Measurements from ENCODE around the gene DOCK9. TPM values are rescaled to one million over a fixed set of nuclear protein-coding genes. Genes with fewer than 3 reads are reported as not detected.

DOCK9 gene
- polyA plus RNA-seq, 3 donors: 0.01 TPM; not detected in 2

- no peak for TF ChIP-seq CTCF (IDR thresholded peaks at IDR 0.05)
- Histone ChIP-seq H2AFZ (ENCODE audit: insufficient read depth, low read depth, low read length, poor library complexity, severe bottlenecking) (no peak overlapping the region), H3K9me3 (replicated peaks in 1 of 2; ENCODE audit: control insufficient read depth in 1 of 2, insufficient read depth in 1 of 2, low read length in 2 of 2) (no peaks in the 10 kb centered on the region), H3K27me3 (ENCODE audit: control insufficient read depth in 2 of 2, insufficient read depth in 2 of 2, low read length in 2 of 2) (peaks cover 0 to 2% of the 10 kb centered on the region in 2 donors), H3K4me2 (replicated peaks; ENCODE audit: extremely low read depth, low read length, poor library complexity, severe bottlenecking) (no peak overlapping the region), H3K4me1 (ENCODE audit: control insufficient read depth in 1 of 2, insufficient read depth in 2 of 2, low read length in 2 of 2) (no peaks in the 10 kb centered on the region), H3K9ac (ENCODE audit: insufficient read depth, low read length, poor library complexity, severe bottlenecking) (no peak overlapping the region), H3K36me3 (replicated peaks in 1 of 2; ENCODE audit: control insufficient read depth in 1 of 2, insufficient read depth in 2 of 2, low read length in 2 of 2) (no peaks in the 10 kb centered on the region), H4K20me1 (ENCODE audit: insufficient read depth, low read length) (no peaks in the 10 kb centered on the region), H3K27ac (ENCODE audit: low read depth in 1 of 2, low read length in 2 of 2) (no peak overlapping the region), H3K79me2 (ENCODE audit: insufficient read depth, low read length) (no peaks in the 10 kb centered on the region), H3K4me3 (replicated peaks in 1 of 3; ENCODE audit: low read depth in 2 of 3, low read length in 3 of 3) (no peak overlapping the region)
- intact Hi-C loops (cut with micrococcal nuclease): no loop called here
- no peak overlapping the region for H3K4me3 Mint-ChIP-seq
- H3K4me1 Mint-ChIP-seq: peaks cover under 1% of the 10 kb centered on the region
- peaks cover 0 to 3% (median 0%) of the 10 kb centered on the region in 7 donors for H3K9me3 Mint-ChIP-seq
- peaks cover 3 to 15% (median 9%) of the 10 kb centered on the region in 3 donors for H3K27me3 Mint-ChIP-seq (ENCODE audit: low read depth in 3 of 3)
- H3K27ac Mint-ChIP-seq: no peak overlapping the region
- H3K36me3 Mint-ChIP-seq: no peaks in the 10 kb centered on the region
- WGBS (ENCODE audit: insufficient coverage): no CpG with 5 or more reads among the region's 2 CpGs
- no peak for DNase-seq
Observed at GRCh38 chr13:98905199-98905598, 72.7 kb downstream of the DOCK9 start.

DNA sequence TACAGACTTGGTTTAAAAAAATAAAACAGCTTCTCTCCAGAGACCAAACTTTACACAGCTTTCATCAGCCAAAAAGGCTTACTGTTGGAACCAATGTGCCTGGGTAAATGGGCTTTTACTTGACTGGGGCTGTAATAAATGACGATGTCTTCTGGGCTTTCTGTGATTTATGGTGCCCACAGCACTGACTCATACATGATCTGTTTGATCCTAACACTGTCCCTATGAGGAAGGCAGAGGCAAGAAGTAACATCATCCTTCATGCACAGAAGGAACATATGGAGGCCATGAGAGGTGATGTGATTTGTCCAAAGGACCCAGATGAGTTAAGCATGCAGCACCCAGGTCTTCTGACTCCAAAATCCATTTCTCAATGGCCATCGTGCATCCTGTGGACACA lies 77.4 kb downstream of the DOCK9 start:
- no peak for TF ChIP-seq CTCF (IDR thresholded peaks at IDR 0.05)
- intact Hi-C loops (cut with micrococcal nuclease): no loop called here
- Mint-ChIP-seq H3K36me3 (no peaks in the 10 kb centered on the region), H3K27ac (no peak overlapping the region), H3K27me3 (ENCODE audit: low read depth in 3 of 3) (peaks cover 4 to 15% (median 7%) of the 10 kb centered on the region in 3 donors), H3K4me3 (no peak overlapping the region), H3K4me1 (no peaks in the 10 kb centered on the region), H3K9me3 (no peaks in the 10 kb centered on the region)
- Histone ChIP-seq H3K4me1 (ENCODE audit: control insufficient read depth in 1 of 2, insufficient read depth in 2 of 2, low read length in 2 of 2) (no peaks in the 10 kb centered on the region), H3K4me3 (replicated peaks in 1 of 3; ENCODE audit: low read depth in 2 of 3, low read length in 3 of 3) (no peak overlapping the region), H3K4me2 (replicated peaks; ENCODE audit: extremely low read depth, low read length, poor library complexity, severe bottlenecking) (no peak overlapping the region), H3K9ac (ENCODE audit: insufficient read depth, low read length, poor library complexity, severe bottlenecking) (no peak overlapping the region), H2AFZ (ENCODE audit: insufficient read depth, low read depth, low read length, poor library complexity, severe bottlenecking) (no peak overlapping the region), H3K36me3 (replicated peaks in 1 of 2; ENCODE audit: control insufficient read depth in 1 of 2, insufficient read depth in 2 of 2, low read length in 2 of 2) (no peaks in the 10 kb centered on the region), H3K79me2 (ENCODE audit: insufficient read depth, low read length) (no peaks in the 10 kb centered on the region), H3K9me3 (replicated peaks in 1 of 2; ENCODE audit: control insufficient read depth in 1 of 2, insufficient read depth in 1 of 2, low read length in 2 of 2) (no peaks in the 10 kb centered on the region), H4K20me1 (ENCODE audit: insufficient read depth, low read length) (no peaks in the 10 kb centered on the region), H3K27me3 (ENCODE audit: control insufficient read depth in 2 of 2, insufficient read depth in 2 of 2, low read length in 2 of 2) (peaks cover 0 to 2% of the 10 kb centered on the region in 2 donors), H3K27ac (ENCODE audit: low read depth in 1 of 2, low read length in 2 of 2) (no peak overlapping the region)
- DNase-seq: no peak
- 100% methylated on average over 1 of the region's 2 CpGs for WGBS (ENCODE audit: insufficient coverage)

Data from CD14-positive monocyte (primary cell).